ENCODE data around the gene GNA14.
"Not testable (repeated sequence)": the region's sequence is repeated elsewhere in the genome, so short reads cannot be mapped to it uniquely, and the experiment has no call there.

GNA14 gene

GRCh38 chr9:77427256-77427927 lies 220.7 kb downstream of the GNA14 start:
- H3K36me3 ChIP-seq (ENCODE audit: insufficient read depth, low read length): peaks cover 3% of the 10 kb centered on the region; the same call in 1 of the 2 replicates
- no peak overlapping the region for H3K27ac ChIP-seq (ENCODE audit: low read depth, low read length)
- H3K79me2 ChIP-seq (ENCODE audit: control insufficient read depth, insufficient read depth, low read length, unreplicated experiment): no peaks in the 10 kb centered on the region
- H3K4me3 ChIP-seq (ENCODE audit: low read depth, low read length): no peak overlapping the region
- H3K27me3 ChIP-seq (ENCODE audit: insufficient read depth, low read length): no peaks in the 10 kb centered on the region
- H3K4me1 ChIP-seq (ENCODE audit: control insufficient read depth, insufficient read depth, low read length, unreplicated experiment): peaks cover 7% of the 10 kb centered on the region
- H2AFZ ChIP-seq (ENCODE audit: low read length, unreplicated experiment): no peak overlapping the region

GRCh38 chr9:77426712-77427111 lies 221.4 kb downstream of the GNA14 start:
- Histone ChIP-seq H3K4me1 (ENCODE audit: control insufficient read depth, insufficient read depth, low read length, unreplicated experiment) (peaks cover 7% of the 10 kb centered on the region), H3K4me3 (ENCODE audit: low read depth, low read length) (no peak overlapping the region), H2AFZ (ENCODE audit: low read length, unreplicated experiment) (no peak overlapping the region), H3K79me2 (ENCODE audit: control insufficient read depth, insufficient read depth, low read length, unreplicated experiment) (no peaks in the 10 kb centered on the region), H3K36me3 (ENCODE audit: insufficient read depth, low read length) (peaks cover 3% of the 10 kb centered on the region; the same call in 1 of the 2 replicates), H3K27ac (ENCODE audit: low read depth, low read length) (no peak overlapping the region), H3K27me3 (ENCODE audit: insufficient read depth, low read length) (no peaks in the 10 kb centered on the region)

GRCh38 chr9:77424993-77425392 lies 223.1 kb downstream of the GNA14 start:
- no peak overlapping the region for H3K27ac ChIP-seq (ENCODE audit: low read depth, low read length)
- H2AFZ ChIP-seq (ENCODE audit: low read length, unreplicated experiment): no peak overlapping the region
- H3K79me2 ChIP-seq (ENCODE audit: control insufficient read depth, insufficient read depth, low read length, unreplicated experiment): no peaks in the 10 kb centered on the region
- no peaks in the 10 kb centered on the region for H3K27me3 ChIP-seq (ENCODE audit: insufficient read depth, low read length)
- H3K4me1 ChIP-seq (ENCODE audit: control insufficient read depth, insufficient read depth, low read length, unreplicated experiment): peaks cover 7% of the 10 kb centered on the region
- no peak overlapping the region for H3K4me3 ChIP-seq (ENCODE audit: low read depth, low read length)
- H3K36me3 ChIP-seq (ENCODE audit: insufficient read depth, low read length): peaks cover 3% of the 10 kb centered on the region; the same call in 1 of the 2 replicates

- Histone ChIP-seq H3K36me3 (ENCODE audit: insufficient read depth, low read length) (peaks cover 3% of the 10 kb centered on the region; the same call in 1 of the 2 replicates), H3K4me3 (ENCODE audit: low read depth, low read length) (no peak overlapping the region), H3K27ac (ENCODE audit: low read depth, low read length) (no peak overlapping the region), H2AFZ (ENCODE audit: low read length, unreplicated experiment) (no peak overlapping the region), H3K4me1 (ENCODE audit: control insufficient read depth, insufficient read depth, low read length, unreplicated experiment) (peaks cover 7% of the 10 kb centered on the region), H3K79me2 (ENCODE audit: control insufficient read depth, insufficient read depth, low read length, unreplicated experiment) (no peaks in the 10 kb centered on the region), H3K27me3 (ENCODE audit: insufficient read depth, low read length) (no peaks in the 10 kb centered on the region)
Observed at GRCh38 chr9:77423841-77424240, 224.3 kb downstream of the GNA14 start.

- Histone ChIP-seq H3K27ac (ENCODE audit: low read depth, low read length) (no peak overlapping the region), H3K27me3 (ENCODE audit: insufficient read depth, low read length) (no peaks in the 10 kb centered on the region), H3K79me2 (ENCODE audit: control insufficient read depth, insufficient read depth, low read length, unreplicated experiment) (no peaks in the 10 kb centered on the region), H3K36me3 (ENCODE audit: insufficient read depth, low read length) (peaks cover 3% of the 10 kb centered on the region; the same call in 1 of the 2 replicates), H3K4me3 (ENCODE audit: low read depth, low read length) (no peak overlapping the region), H3K4me1 (ENCODE audit: control insufficient read depth, insufficient read depth, low read length, unreplicated experiment) (peaks cover 9% of the 10 kb centered on the region), H2AFZ (ENCODE audit: low read length, unreplicated experiment) (no peak overlapping the region)
Observed at GRCh38 chr9:77422969-77423368, 225.2 kb downstream of the GNA14 start.

- Histone ChIP-seq H3K36me3 (ENCODE audit: insufficient read depth, low read length) (peaks cover 3% of the 10 kb centered on the region; the same call in 1 of the 2 replicates), H3K4me3 (ENCODE audit: low read depth, low read length) (no peak overlapping the region), H3K79me2 (ENCODE audit: control insufficient read depth, insufficient read depth, low read length, unreplicated experiment) (no peaks in the 10 kb centered on the region), H2AFZ (ENCODE audit: low read length, unreplicated experiment) (no peak overlapping the region), H3K4me1 (ENCODE audit: control insufficient read depth, insufficient read depth, low read length, unreplicated experiment) (peaks cover 20% of the 10 kb centered on the region), H3K27me3 (ENCODE audit: insufficient read depth, low read length) (no peaks in the 10 kb centered on the region), H3K27ac (ENCODE audit: low read depth, low read length) (no peak overlapping the region)
Observed at GRCh38 chr9:77421506-77422265, 226.4 kb downstream of the GNA14 start.

GRCh38 chr9:77420641-77421040 lies 227.5 kb downstream of the GNA14 start:
- no peak overlapping the region for H3K4me3 ChIP-seq (ENCODE audit: low read depth, low read length)
- H3K79me2 ChIP-seq (ENCODE audit: control insufficient read depth, insufficient read depth, low read length, unreplicated experiment): no peaks in the 10 kb centered on the region
- no peak overlapping the region for H2AFZ ChIP-seq (ENCODE audit: low read length, unreplicated experiment)
- H3K27me3 ChIP-seq (ENCODE audit: insufficient read depth, low read length): no peaks in the 10 kb centered on the region
- peaks cover 23% of the 10 kb centered on the region for H3K4me1 ChIP-seq (ENCODE audit: control insufficient read depth, insufficient read depth, low read length, unreplicated experiment)
- peaks cover 6% of the 10 kb centered on the region; the same call in 1 of the 2 replicates for H3K36me3 ChIP-seq (ENCODE audit: insufficient read depth, low read length)
- H3K27ac ChIP-seq (ENCODE audit: low read depth, low read length): no peak overlapping the region

- Histone ChIP-seq H3K79me2 (ENCODE audit: control insufficient read depth, insufficient read depth, low read length, unreplicated experiment) (no peaks in the 10 kb centered on the region), H3K4me1 (ENCODE audit: control insufficient read depth, insufficient read depth, low read length, unreplicated experiment) (peaks cover 16% of the 10 kb centered on the region), H3K36me3 (ENCODE audit: insufficient read depth, low read length) (peaks cover 6% of the 10 kb centered on the region; the same call in 1 of the 2 replicates), H2AFZ (ENCODE audit: low read length, unreplicated experiment) (peak overlapping the region; percentile 30), H3K27ac (ENCODE audit: low read depth, low read length) (peak overlapping the region; percentile 76), H3K4me3 (ENCODE audit: low read depth, low read length) (no peak overlapping the region), H3K27me3 (ENCODE audit: insufficient read depth, low read length) (no peaks in the 10 kb centered on the region)
Observed at GRCh38 chr9:77418226-77418625, 229.9 kb downstream of the GNA14 start.

- Histone ChIP-seq H3K27ac (ENCODE audit: low read depth, low read length) (peak overlapping the region; percentile 76), H2AFZ (ENCODE audit: low read length, unreplicated experiment) (peak overlapping the region; percentile 30), H3K4me3 (ENCODE audit: low read depth, low read length) (no peak overlapping the region), H3K36me3 (ENCODE audit: insufficient read depth, low read length) (peaks cover 3% of the 10 kb centered on the region; the same call in 1 of the 2 replicates), H3K27me3 (ENCODE audit: insufficient read depth, low read length) (no peaks in the 10 kb centered on the region), H3K4me1 (ENCODE audit: control insufficient read depth, insufficient read depth, low read length, unreplicated experiment) (peaks cover 16% of the 10 kb centered on the region), H3K79me2 (ENCODE audit: control insufficient read depth, insufficient read depth, low read length, unreplicated experiment) (no peaks in the 10 kb centered on the region)
Observed at GRCh38 chr9:77417566-77417965, 230.6 kb downstream of the GNA14 start.

- not testable (repeated sequence) for H3K27me3 ChIP-seq (ENCODE audit: insufficient read depth, low read length); H2AFZ ChIP-seq (ENCODE audit: low read length, unreplicated experiment); H3K27ac ChIP-seq (ENCODE audit: low read depth, low read length); H3K4me1 ChIP-seq (ENCODE audit: control insufficient read depth, insufficient read depth, low read length, unreplicated experiment); H3K79me2 ChIP-seq (ENCODE audit: control insufficient read depth, insufficient read depth, low read length, unreplicated experiment); H3K4me3 ChIP-seq (ENCODE audit: low read depth, low read length)
- H3K36me3 ChIP-seq (ENCODE audit: insufficient read depth, low read length): peaks cover 15% of the 10 kb centered on the region
Observed at GRCh38 chr9:77408521-77408920, 239.6 kb downstream of the GNA14 start.

GRCh38 chr9:77403239-77403638 lies 244.9 kb downstream of the GNA14 start:
- Histone ChIP-seq H3K79me2 (ENCODE audit: control insufficient read depth, insufficient read depth, low read length, unreplicated experiment) (no peaks in the 10 kb centered on the region), H2AFZ (ENCODE audit: low read length, unreplicated experiment) (no peak overlapping the region)

More at GRCh38 chr9:77403239-77403638, 244.9 kb downstream of the GNA14 start:
- Histone ChIP-seq H3K27me3 (ENCODE audit: insufficient read depth, low read length) (no peaks in the 10 kb centered on the region), H3K4me3 (ENCODE audit: low read depth, low read length) (no peak overlapping the region), H3K36me3 (ENCODE audit: insufficient read depth, low read length) (peaks cover 14% of the 10 kb centered on the region), H3K4me1 (ENCODE audit: control insufficient read depth, insufficient read depth, low read length, unreplicated experiment) (peaks cover 23% of the 10 kb centered on the region), H3K27ac (ENCODE audit: low read depth, low read length) (no peak overlapping the region)
